Measurements from ENCODE around the gene INS. TPM values are rescaled to one million over a fixed set of nuclear protein-coding genes. Genes with fewer than 3 reads are reported as not detected.

INS gene
- total RNA-seq, 1 experiment from 2014 or later, result not detected

GRCh38 chr11:2169626-2170570, 8.9 kb upstream of the INS start:
- no peaks in the 10 kb centered on the region for H3K4me1 ChIP-seq (replicated peaks)
- H3K4me3 ChIP-seq, result no peak overlapping the region
- H3K27me3 ChIP-seq (replicated peaks), result peaks cover 69% of the 10 kb centered on the region
- no peak for DNase-seq (ENCODE audit: low read depth in 1 of 2, low spot score in 2 of 2)
- H3K27ac ChIP-seq, result no peak overlapping the region
- no peaks in the 10 kb centered on the region for H3K36me3 ChIP-seq
- H3K9me3 ChIP-seq (replicated peaks), result no peaks in the 10 kb centered on the region

GRCh38 chr11:2169005-2169378, 8.0 kb upstream of the INS start:
- no peak overlapping the region for H3K27ac ChIP-seq
- no peak for DNase-seq (ENCODE audit: low read depth in 1 of 2, low spot score in 2 of 2)
- no peaks in the 10 kb centered on the region for H3K36me3 ChIP-seq
- H3K9me3 ChIP-seq (replicated peaks), result no peaks in the 10 kb centered on the region
- H3K4me3 ChIP-seq, result no peak overlapping the region
- no peaks in the 10 kb centered on the region for H3K4me1 ChIP-seq (replicated peaks)
- H3K27me3 ChIP-seq (replicated peaks), result peaks cover 76% of the 10 kb centered on the region

GRCh38 chr11:2168286-2169004, 7.4 kb upstream of the INS start:
- H3K27me3 ChIP-seq (replicated peaks), result peaks cover 81% of the 10 kb centered on the region
- DNase-seq (ENCODE audit: low read depth in 1 of 2, low spot score in 2 of 2), result no peak
- H3K4me3 ChIP-seq, result no peak overlapping the region
- no peaks in the 10 kb centered on the region for H3K4me1 ChIP-seq (replicated peaks)
- no peaks in the 10 kb centered on the region for H3K9me3 ChIP-seq (replicated peaks)
- no peaks in the 10 kb centered on the region for H3K36me3 ChIP-seq
- H3K27ac ChIP-seq, result no peak overlapping the region

DNA sequence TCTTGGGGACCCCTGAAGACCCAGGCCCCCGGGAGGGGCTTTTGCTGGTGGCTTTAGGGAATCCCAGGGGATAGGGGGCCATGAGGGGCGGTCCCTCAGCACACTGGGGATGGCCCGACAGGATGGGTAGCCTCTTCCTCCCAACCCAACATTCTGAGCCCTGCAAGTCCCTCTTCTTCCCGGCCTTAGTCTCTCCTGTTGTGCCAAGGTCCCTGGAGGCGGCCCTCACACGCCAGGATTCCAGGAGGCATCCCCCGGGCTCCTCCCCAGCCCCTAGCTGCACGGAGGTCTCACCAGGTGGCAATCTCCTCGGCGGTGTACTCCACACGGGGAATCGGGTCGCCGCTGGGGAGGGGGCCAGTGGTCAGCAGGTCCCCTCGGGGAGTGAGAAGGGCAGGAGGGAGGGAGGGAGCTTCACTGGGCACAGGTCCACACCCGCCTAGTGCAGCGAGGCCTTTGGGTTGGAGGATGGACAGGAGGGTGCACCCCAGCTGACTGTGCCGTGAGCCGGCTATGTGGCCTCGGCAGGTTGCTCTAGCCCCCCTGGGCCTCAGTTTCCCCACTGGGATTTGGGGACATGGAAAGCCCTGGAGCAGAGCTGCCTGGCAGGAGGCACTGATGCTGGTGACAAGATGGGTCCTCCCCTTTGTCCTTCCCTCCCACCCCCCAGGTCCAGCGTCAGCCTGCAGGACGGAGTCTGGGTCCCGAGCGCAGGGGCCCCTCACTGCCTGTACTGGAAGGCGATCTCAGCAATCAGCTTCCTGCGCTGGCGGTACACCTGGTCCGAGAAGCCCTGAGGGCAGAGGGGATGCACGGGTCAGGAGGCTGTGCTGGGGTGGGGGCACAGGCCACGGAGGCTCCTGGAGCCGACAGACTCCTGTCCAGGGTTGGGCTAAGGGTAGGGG, 6.4 kb upstream of the INS start:
- Histone ChIP-seq H3K9me3 (replicated peaks) (no peaks in the 10 kb centered on the region), H3K27ac (no peak overlapping the region), H3K27me3 (replicated peaks) (peaks cover 84% of the 10 kb centered on the region), H3K4me3 (no peak overlapping the region), H3K4me1 (replicated peaks) (no peaks in the 10 kb centered on the region), H3K36me3 (no peaks in the 10 kb centered on the region)
- DNase-seq (ENCODE audit: low read depth in 1 of 2, low spot score in 2 of 2), result no peak

GRCh38 chr11:2166091-2166851, 5.3 kb upstream of the INS start:
- H3K9me3 ChIP-seq (replicated peaks), result no peaks in the 10 kb centered on the region
- H3K4me3 ChIP-seq, result no peak overlapping the region
- no peak overlapping the region for H3K27ac ChIP-seq
- no peaks in the 10 kb centered on the region for H3K4me1 ChIP-seq (replicated peaks)
- DNase-seq (ENCODE audit: low read depth in 1 of 2, low spot score in 2 of 2), result no peak
- peaks cover 72% of the 10 kb centered on the region for H3K27me3 ChIP-seq (replicated peaks)
- H3K36me3 ChIP-seq, result no peaks in the 10 kb centered on the region

GRCh38 chr11:2165571-2165970, 4.6 kb upstream of the INS start:
- H3K27me3 ChIP-seq (replicated peaks), result peaks cover 68% of the 10 kb centered on the region
- H3K4me1 ChIP-seq (replicated peaks), result no peaks in the 10 kb centered on the region
- H3K27ac ChIP-seq, result no peak overlapping the region
- H3K36me3 ChIP-seq, result no peaks in the 10 kb centered on the region
- H3K9me3 ChIP-seq (replicated peaks), result no peaks in the 10 kb centered on the region
- H3K4me3 ChIP-seq, result no peak overlapping the region
- no peak for DNase-seq (ENCODE audit: low read depth in 1 of 2, low spot score in 2 of 2)

GRCh38 chr11:2164861-2165555, 4.0 kb upstream of the INS start:
- H3K9me3 ChIP-seq (replicated peaks), result no peaks in the 10 kb centered on the region
- no peak overlapping the region for H3K4me3 ChIP-seq
- DNase-seq (ENCODE audit: low read depth in 1 of 2, low spot score in 2 of 2), result no peak
- peaks cover 63% of the 10 kb centered on the region for H3K27me3 ChIP-seq (replicated peaks)
- no peak overlapping the region for H3K27ac ChIP-seq
- no peaks in the 10 kb centered on the region for H3K4me1 ChIP-seq (replicated peaks)
- H3K36me3 ChIP-seq, result no peaks in the 10 kb centered on the region

- DNase-seq (ENCODE audit: low read depth in 1 of 2, low spot score in 2 of 2), result no peak
- H3K27ac ChIP-seq, result no peak overlapping the region
- H3K36me3 ChIP-seq, result no peaks in the 10 kb centered on the region
- H3K9me3 ChIP-seq (replicated peaks), result no peaks in the 10 kb centered on the region
- H3K4me3 ChIP-seq, result no peak overlapping the region
- no peaks in the 10 kb centered on the region for H3K4me1 ChIP-seq (replicated peaks)
- H3K27me3 ChIP-seq (replicated peaks), result peaks cover 54% of the 10 kb centered on the region
These were observed 3.1 kb upstream of the INS start for GRCh38 chr11:2164081-2164480.

DNA sequence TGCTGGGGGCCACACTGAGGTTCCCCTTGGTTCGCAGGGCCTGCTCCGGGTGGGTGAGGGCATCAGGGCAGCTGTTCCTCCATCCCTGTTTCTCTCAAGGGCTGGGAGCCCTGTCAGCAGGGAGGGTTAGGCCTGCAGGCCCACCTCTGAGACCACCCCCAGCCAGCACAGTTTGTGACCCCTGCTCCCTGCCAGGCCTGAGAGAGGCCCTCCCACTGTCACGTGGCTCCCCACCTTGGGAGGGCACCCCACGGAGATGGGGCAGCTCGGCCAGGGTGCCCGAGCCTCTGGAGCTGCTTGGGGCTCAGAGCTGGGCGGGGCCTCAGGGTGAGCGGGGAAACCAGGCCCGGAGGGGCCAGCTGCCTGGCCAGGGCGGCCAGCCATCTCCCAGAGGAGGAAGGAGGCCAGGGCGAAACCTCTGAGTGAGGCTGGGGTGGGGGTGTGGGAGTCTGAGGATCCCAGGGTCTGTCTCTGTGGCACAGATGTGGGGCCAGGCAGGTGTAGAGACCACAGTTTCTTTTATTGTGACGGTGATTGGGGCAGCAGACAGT, 2.5 kb upstream of the INS start:
- Histone ChIP-seq H3K9me3 (replicated peaks) (no peaks in the 10 kb centered on the region), H3K4me1 (replicated peaks) (no peaks in the 10 kb centered on the region), H3K36me3 (no peaks in the 10 kb centered on the region), H3K27ac (no peak overlapping the region), H3K27me3 (replicated peaks) (peaks cover 54% of the 10 kb centered on the region), H3K4me3 (no peak overlapping the region)
- no peak for DNase-seq (ENCODE audit: low read depth in 1 of 2, low spot score in 2 of 2)

GRCh38 chr11:2159536-2160413, 1.2 kb downstream of the INS start:
- Histone ChIP-seq H3K4me3 (no peak overlapping the region), H3K4me1 (replicated peaks) (no peaks in the 10 kb centered on the region), H3K9me3 (replicated peaks) (no peaks in the 10 kb centered on the region), H3K27me3 (replicated peaks) (peaks cover 21% of the 10 kb centered on the region), H3K36me3 (no peaks in the 10 kb centered on the region), H3K27ac (no peak overlapping the region)
- no peak for DNase-seq (ENCODE audit: low read depth in 1 of 2, low spot score in 2 of 2)

- H3K36me3 ChIP-seq, result no peaks in the 10 kb centered on the region
- no peaks in the 10 kb centered on the region for H3K9me3 ChIP-seq (replicated peaks)
- no peak for DNase-seq (ENCODE audit: low read depth in 1 of 2, low spot score in 2 of 2)
These were observed 2.0 kb downstream of the INS start for GRCh38 chr11:2158966-2159365.

More at GRCh38 chr11:2158966-2159365, 2.0 kb downstream of the INS start:
- no peak overlapping the region for H3K27ac ChIP-seq
- H3K4me1 ChIP-seq (replicated peaks), result no peaks in the 10 kb centered on the region
- no peak overlapping the region for H3K4me3 ChIP-seq
- H3K27me3 ChIP-seq (replicated peaks), result peaks cover 16% of the 10 kb centered on the region; the same call in 1 of the 2 replicates
